Activated naive CD4-positive, alpha-beta T cell treated with anti-CD3 and anti-CD28 coated beads for 36 hours (primary cell): ENCODE results near the gene SDCCAG8. TPM values are rescaled to one million over a fixed set of nuclear protein-coding genes. Genes with fewer than 3 reads are reported as not detected.

Source experiments
- CTCF ChIA-PET: fragments of 350-600 bp; sonication (Branson Sonifier 250); formaldehyde crosslinking; loops from one replicate; lab custom pipeline; 2021; ENCODE audit warnings: antibody characterized with exemption; lab: Charles Lee
- DNase-seq: peaks from one replicate; pipeline ENCODE4 v3.0.0-alpha.2; 2020
- H3K27ac Mint-ChIP-seq: one replicate; pipeline ENCODE4 v1.8.0; 2021; ENCODE audit warnings: mild to moderate bottlenecking, mixed read lengths
- H3K27me3 Mint-ChIP-seq: one replicate; pipeline ENCODE4 v1.8.0; 2021; ENCODE audit warnings: low read depth, mixed read lengths
- H3K36me3 Mint-ChIP-seq: one replicate; pipeline ENCODE4 v1.8.0; 2021; ENCODE audit warnings: low read depth, mixed read lengths
- H3K4me1 Mint-ChIP-seq: one replicate; pipeline ENCODE4 v1.8.0; 2021; ENCODE audit warnings: low read depth, mixed read lengths
- H3K4me3 Mint-ChIP-seq: one replicate; pipeline ENCODE4 v1.8.0; 2021; ENCODE audit warnings: mild to moderate bottlenecking, moderate library complexity, mixed read lengths
- H3K9me3 Mint-ChIP-seq: one replicate; pipeline ENCODE4 v1.8.0; 2021; ENCODE audit warnings: mixed read lengths
- intact Hi-C: fragments of 100-400 bp; cut with micrococcal nuclease; formaldehyde crosslinking; loops from one replicate; pipeline ENCODE4 v1.15.1; 2023
- total RNA-seq, 2 experiments: library from RNA; stranded (reverse); gene quantifications; one replicate each; pipeline ENCODE4 v1.2.3, GENCODE V29; 2021

The SDCCAG8 gene
- total RNA-seq, 2 experiments from 2014 or later, result 24.5 to 29.9 TPM

DNA sequence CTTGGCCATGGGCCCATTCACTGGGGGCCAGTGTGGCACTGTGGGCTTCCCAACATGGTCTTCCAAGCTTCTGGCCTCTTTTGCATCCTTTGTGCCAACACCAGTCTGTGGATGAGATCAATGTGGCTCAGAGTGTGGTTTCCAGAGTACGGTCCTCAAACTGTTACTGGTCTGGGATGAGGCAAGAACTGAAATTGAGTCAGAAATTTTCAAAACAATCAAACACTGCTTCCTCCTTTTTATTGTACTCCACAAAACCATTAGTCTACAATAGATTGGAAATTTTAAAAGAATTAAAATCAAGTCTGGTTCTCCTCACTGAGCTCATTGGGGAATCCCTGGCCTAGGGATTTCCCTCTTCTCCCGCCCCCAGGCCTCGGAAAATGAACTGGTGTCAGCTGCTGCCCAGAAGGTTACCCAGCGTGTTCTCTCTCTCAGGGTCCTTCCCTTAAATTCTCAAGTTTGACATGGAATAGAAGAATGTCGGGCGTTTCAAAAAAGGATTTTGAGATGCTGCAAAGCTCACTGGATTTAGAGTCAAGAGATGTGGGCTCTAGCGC is 222.0 kb downstream of the SDCCAG8 start:
- Mint-ChIP-seq H3K4me1 (peaks cover 16% of the 10 kb centered on the region), H3K9me3 (no peaks in the 10 kb centered on the region), H3K27ac (no peak overlapping the region), H3K27me3 (no peaks in the 10 kb centered on the region), H3K4me3 (no peak overlapping the region), H3K36me3 (peaks cover 10% of the 10 kb centered on the region)
- intact Hi-C loops, result no loop called here
- no peak for DNase-seq
- CTCF ChIA-PET, result no interaction called here

DNA sequence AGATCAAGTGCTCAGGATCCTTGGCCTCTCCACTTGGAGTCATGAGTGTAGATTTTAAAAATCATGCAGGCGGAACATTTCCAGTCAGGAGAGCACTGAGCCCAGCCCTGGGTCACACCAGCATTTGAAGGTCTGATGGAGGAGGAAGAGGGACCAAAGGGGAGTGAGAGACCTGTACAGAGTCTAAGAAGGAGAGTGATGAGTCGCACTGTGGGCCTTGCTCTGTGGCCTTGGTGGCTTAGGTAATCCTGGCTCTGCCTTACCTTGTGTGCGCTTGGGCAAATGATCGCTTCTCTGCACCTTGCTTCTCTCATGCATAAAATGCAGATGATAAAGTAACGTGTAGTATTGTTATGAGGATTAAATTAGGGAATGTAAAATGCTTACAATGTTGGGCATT is 225.3 kb downstream of the SDCCAG8 start:
- no peak for DNase-seq
- Mint-ChIP-seq H3K4me1 (peaks cover 12% of the 10 kb centered on the region), H3K36me3 (peaks cover 4% of the 10 kb centered on the region), H3K4me3 (no peak overlapping the region), H3K9me3 (no peaks in the 10 kb centered on the region), H3K27me3 (no peaks in the 10 kb centered on the region), H3K27ac (no peak overlapping the region)
- intact Hi-C loops, result no loop called here
- CTCF ChIA-PET, result no interaction called here

DNA sequence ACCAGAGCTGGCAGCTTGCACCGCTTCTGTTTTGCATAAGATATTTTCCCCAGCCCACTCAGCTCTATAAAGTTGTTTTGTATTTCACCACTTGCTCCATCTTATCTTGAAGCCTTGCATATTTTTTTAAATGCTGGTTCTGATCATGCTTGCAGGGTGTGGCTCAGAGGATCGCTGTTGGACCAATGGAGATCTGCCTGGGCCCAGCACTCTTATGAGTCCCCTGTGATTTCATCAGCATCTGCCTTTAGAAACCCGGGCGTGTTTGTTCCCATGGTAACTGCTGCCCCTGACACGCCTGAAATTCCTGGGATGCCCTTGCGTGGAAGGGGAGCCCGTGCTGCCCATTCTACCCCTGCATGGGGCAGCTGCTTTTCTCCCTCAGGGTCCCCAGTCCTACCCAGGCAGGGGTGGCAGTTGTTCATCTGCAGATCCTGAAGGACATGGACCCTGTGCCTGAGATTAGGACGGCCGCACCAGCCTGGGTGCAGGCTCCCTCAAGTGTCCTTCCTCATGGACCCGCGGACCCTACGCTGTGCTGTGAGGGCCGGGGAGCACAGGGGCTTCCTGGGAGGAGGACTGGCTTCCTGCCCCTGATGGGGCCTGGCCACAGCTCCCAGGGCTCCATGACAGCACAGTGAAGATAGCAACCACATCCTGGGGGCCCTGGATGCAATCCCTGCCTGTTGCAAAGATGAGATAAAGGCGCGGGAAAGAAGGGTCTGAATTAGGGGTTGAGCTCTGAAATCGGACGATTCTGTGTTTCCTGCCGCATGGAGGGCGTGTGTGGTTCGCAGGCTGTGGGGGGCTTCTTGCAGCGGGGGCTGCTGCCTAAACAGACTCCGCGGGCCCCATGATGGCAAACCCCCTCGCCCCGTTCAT is 226.5 kb downstream of the SDCCAG8 start:
- H3K27me3 Mint-ChIP-seq, result no peaks in the 10 kb centered on the region
- H3K9me3 Mint-ChIP-seq, result no peaks in the 10 kb centered on the region
- H3K27ac Mint-ChIP-seq, result no peak overlapping the region
- peaks cover 12% of the 10 kb centered on the region for H3K4me1 Mint-ChIP-seq
- intact Hi-C loops, result no loop called here
- DNase-seq, result peak; percentile 52
- H3K4me3 Mint-ChIP-seq, result peak overlapping the region; percentile 59
- CTCF ChIA-PET, result no interaction called here
- H3K36me3 Mint-ChIP-seq, result no peaks in the 10 kb centered on the region

DNA sequence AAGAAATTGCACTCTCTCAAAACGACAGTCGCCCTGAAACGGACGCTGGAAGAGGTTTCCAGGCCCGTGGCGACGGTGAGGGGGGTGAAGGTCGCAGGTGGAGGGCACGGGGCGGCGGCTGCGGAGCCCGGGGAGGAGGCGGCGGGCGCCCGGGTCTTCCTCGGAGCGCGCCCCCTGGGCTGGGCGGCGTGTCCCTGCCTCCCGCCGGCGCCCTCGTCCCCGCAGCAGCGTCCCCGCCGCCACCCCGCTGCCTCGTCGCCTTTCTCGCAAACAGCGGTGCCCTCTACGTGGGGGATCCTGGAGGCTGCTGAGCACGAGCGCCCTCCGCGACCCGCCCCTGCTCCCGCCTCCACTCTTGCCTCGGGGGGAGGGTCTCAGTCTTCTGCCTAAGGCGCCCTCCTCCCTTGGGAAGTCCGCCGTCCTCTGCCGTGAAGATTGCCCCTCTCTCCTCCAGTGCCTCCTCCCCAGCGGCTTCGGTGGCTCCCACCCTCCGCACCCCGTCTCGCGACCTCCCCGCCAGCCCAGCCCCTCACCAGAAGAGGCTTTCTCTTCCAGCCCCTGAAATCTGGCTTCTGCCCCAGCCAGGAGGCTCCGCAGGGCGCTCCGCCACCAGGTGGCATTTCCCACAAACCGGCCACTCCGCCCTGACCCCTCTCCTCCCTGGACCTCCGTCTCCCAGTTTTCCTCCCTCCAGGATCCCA is 227.4 kb downstream of the SDCCAG8 start:
- Mint-ChIP-seq H3K27ac (no peak overlapping the region), H3K4me1 (peaks cover 12% of the 10 kb centered on the region), H3K27me3 (no peaks in the 10 kb centered on the region), H3K4me3 (peak overlapping the region; percentile 59), H3K36me3 (no peaks in the 10 kb centered on the region), H3K9me3 (no peaks in the 10 kb centered on the region)
- CTCF ChIA-PET, result no interaction called here
- DNase-seq, result peak; percentile 16
- intact Hi-C loops, result no loop called here

DNA sequence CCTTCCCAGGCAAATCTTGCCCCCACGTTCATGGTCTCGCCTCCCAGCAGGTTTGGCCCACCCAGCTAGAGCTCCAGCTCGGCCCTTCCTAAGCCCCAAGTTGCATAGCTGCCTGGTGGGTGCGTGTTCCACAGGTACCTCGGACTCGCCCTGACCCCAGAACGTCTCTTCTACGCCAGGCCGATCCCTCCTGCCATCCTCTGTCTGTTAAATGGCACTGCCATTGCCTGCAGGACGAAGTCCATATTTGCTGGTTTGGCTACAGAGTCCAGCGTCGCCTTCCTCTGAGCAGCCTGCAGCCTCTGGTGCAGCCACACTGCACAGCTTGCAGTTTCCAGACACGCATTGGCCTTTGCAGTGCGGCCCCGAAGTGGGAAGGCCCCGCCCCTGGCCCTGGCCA is 228.1 kb downstream of the SDCCAG8 start:
- Mint-ChIP-seq H3K36me3 (no peaks in the 10 kb centered on the region), H3K27me3 (no peaks in the 10 kb centered on the region), H3K4me3 (peak overlapping the region; percentile 54), H3K27ac (no peak overlapping the region), H3K9me3 (no peaks in the 10 kb centered on the region), H3K4me1 (peaks cover 12% of the 10 kb centered on the region)
- no peak for DNase-seq
- CTCF ChIA-PET, result no interaction called here
- intact Hi-C loops, result no loop called here

DNA sequence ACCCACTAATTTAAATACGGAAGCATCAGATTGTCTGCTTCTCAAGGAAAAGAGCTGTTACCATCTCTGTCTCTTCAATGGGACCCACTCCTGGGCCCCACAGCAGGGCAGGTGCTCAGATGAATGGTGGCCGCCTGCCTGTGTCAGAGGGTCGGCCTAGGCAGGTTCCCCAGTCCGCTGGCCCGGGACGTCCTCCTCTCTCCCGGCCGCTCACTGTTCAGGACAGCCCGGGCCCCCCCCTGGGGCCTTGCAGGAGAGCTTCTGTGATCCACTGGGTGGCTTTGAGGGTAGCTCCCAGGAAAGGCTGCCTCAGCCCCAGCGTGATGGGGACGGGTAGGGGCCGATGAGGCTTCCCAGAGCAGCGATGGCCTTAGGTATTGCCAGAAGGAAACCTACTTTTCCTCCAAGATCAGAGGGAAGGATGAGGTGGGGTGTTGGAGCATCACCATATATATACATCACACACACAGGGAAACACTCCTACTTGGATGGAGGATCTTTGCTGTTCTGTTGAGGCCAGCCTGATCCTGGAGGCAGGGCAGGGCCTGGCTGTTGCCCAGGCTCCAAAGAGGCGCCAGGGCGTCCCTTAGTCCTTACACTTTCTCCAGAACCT is 231.3 kb downstream of the SDCCAG8 start:
- CTCF ChIA-PET, result no interaction called here
- Mint-ChIP-seq H3K4me3 (no peak overlapping the region), H3K27me3 (no peaks in the 10 kb centered on the region), H3K27ac (no peak overlapping the region), H3K36me3 (peaks cover 1% of the 10 kb centered on the region), H3K4me1 (peaks cover 9% of the 10 kb centered on the region), H3K9me3 (no peaks in the 10 kb centered on the region)
- DNase-seq, result no peak
- intact Hi-C loops, result no loop called here

DNA sequence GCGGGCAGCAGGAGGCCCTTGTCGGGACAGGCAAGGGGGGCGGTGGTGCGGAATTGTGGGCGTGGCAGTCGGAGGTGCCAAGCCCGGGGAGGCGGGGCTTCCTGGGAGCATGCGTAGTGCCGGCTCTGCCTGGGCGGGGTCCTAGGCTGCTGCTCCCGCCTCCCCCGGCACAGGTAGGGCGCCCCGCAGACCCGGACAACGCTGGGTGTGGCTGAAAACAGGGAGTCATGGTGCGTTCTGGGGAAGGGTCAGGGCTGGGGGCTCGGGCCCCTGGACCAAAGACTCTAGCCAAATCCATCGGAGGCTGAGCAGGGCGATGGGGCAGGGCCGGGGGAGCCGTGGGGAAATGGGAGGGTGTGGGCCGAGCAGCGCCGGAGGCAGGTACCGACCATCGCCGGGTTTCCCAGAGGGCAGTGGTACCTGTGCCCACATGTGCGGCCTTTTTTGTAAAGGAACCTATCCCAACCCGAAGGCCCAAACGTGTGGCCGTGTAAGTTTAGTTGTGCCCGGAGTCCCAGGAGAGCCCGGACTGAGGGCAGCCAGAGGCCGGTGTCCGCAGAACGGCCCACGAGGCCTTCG is 231.9 kb downstream of the SDCCAG8 start:
- no peaks in the 10 kb centered on the region for H3K9me3 Mint-ChIP-seq

DNA sequence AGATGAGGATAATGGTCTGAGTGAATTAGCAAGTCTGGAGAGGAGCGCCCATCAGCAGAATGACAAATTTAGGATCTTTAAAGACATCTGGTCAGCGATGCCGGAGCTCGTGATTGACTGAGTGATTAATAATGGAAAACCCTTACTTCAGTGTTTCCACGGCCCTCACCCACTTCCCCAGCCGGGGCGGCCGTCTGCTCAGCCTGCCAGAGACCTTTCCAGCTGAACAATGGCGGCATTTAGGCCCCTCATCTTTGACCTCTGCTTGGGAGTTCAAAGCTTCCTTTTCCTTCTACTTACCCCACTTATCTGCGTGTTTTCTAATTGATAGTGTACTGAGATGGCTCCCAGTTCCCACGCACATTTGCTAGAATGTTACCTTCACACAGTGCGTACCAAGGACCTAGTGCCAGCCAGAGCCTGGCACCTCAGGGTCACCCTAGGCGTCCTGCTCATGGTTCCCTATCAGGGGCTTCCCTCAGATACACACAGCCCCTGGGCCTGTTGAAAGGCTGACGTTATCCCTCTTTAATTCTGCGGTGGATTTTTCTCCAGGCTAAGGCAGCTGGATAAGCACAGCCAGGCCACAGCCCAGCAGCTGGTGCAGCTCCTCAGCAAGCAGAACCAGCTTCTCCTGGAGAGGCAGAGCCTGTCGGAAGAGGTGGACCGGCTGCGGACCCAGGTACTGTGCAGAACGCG is 232.8 kb downstream of the SDCCAG8 start:
- no peak for DNase-seq
- H3K4me1 Mint-ChIP-seq, result peaks cover 2% of the 10 kb centered on the region
- H3K27ac Mint-ChIP-seq, result no peak overlapping the region
- peaks cover 3% of the 10 kb centered on the region for H3K36me3 Mint-ChIP-seq
- intact Hi-C loops, result no loop called here
- no peaks in the 10 kb centered on the region for H3K9me3 Mint-ChIP-seq
- CTCF ChIA-PET, result no interaction called here
- no peak overlapping the region for H3K4me3 Mint-ChIP-seq
- no peaks in the 10 kb centered on the region for H3K27me3 Mint-ChIP-seq

More for the DNA sequence above, 231.9 kb downstream of the SDCCAG8 start:
- no peak for DNase-seq
- Mint-ChIP-seq H3K27ac (no peak overlapping the region), H3K27me3 (no peaks in the 10 kb centered on the region), H3K36me3 (peaks cover 1% of the 10 kb centered on the region), H3K4me1 (peaks cover 4% of the 10 kb centered on the region), H3K4me3 (no peak overlapping the region)
- CTCF ChIA-PET, result no interaction called here
- intact Hi-C loops, result no loop called here

DNA sequence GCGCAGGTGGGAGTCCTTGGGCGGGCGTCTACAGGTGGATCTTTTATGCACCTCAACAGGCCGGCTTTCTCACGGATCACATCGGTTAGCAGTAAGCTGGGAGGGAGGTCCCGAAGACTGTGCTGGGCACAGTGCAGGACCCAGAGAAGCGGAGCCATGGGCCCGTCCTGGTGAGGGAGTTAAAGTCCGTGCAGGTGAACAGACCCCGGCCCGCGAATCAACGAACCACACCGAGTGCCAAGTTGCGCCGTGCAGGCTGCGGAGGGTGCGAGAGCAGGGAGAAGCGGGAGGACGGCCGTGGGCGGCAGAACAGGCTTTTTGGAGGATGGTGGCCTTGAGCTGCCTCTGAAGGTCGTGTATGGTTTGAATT is 233.3 kb downstream of the SDCCAG8 start:
- DNase-seq, result no peak
- Mint-ChIP-seq H3K4me1 (no peaks in the 10 kb centered on the region), H3K36me3 (peaks cover 4% of the 10 kb centered on the region), H3K9me3 (no peaks in the 10 kb centered on the region), H3K27me3 (no peaks in the 10 kb centered on the region), H3K27ac (no peak overlapping the region), H3K4me3 (no peak overlapping the region)
- CTCF ChIA-PET, result no interaction called here
- intact Hi-C loops, result no loop called here

DNA sequence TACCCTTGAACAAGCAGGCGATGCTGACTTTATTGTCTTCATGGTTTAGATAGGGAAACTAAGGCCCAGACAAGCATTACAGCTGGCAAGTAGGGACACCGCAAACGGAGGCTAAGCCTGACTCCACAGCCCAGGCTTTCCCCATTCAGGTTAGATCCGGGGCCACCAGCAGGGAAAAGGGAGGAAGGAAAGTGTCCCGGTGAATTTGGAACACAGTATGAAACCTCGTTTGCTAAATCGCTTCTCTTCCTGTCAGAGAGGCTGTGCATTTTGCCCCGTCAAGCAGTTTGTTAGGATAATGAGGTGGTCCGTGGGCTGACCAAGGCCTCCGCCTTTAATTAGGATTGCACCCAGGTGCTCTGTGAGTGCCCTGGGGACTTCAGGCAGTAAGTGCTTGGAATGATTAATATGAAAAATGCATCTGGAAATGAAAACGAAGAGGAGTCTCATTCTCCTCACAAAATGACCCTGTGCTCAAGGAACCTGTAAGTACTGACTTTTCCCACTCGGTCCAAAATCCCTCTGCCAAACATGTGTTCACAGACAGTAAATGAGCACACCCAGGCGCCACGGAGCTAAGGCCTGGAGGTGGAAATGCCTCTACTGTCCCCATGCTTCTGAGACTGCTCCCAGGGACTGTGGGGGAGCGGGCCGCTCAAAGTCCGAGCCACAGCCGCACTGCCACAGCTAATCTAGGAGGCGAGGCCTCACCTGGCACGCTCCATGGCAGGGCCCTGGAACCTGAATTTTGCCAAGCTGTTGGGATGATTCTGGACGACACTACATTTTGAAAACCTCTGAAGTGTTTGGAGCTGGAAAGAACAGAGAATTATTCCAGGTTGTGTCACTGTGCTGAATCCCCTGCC is 234.1 kb downstream of the SDCCAG8 start:
- no peak overlapping the region for H3K27ac Mint-ChIP-seq
- DNase-seq, result no peak
- intact Hi-C loops, result no loop called here
- no peaks in the 10 kb centered on the region for H3K27me3 Mint-ChIP-seq
- peaks cover 4% of the 10 kb centered on the region for H3K36me3 Mint-ChIP-seq
- no peaks in the 10 kb centered on the region for H3K9me3 Mint-ChIP-seq
- CTCF ChIA-PET, result no interaction called here
- H3K4me1 Mint-ChIP-seq, result no peaks in the 10 kb centered on the region
- H3K4me3 Mint-ChIP-seq, result no peak overlapping the region
